GM12878 (cell line): ENCODE data around the gene TCHP. TPM values are rescaled to one million over a fixed set of nuclear protein-coding genes. Genes with fewer than 3 reads are reported as not detected.

ENCODE experiments used
- ATAC-seq: fragments of 200-7000 bp; cut with Tn5 transposase; 3 replicates; pipeline ENCODE4 v1.9.1; 2020; ENCODE audit warnings: mild to moderate bottlenecking, moderate library complexity
- BruUV-seq: library from RNA; stranded (reverse); fragments of 400-500 nt; replicated peaks from 2 replicates; lab custom pipeline; 2021; lab: Mats Ljungman, UMichigan
- CTCF ChIA-PET: fragments of 300-600 bp; sonication (Branson Sonifier 250); formaldehyde crosslinking; extraction: SDS; loops from one replicate; lab custom pipeline; 2021; ENCODE audit warnings: inconsistent platforms; lab: Yijun Ruan, JAX
- POLR2A ChIA-PET: fragments of 350-600 bp; formaldehyde crosslinking; extraction: SDS; loops from one replicate; lab custom pipeline; 2021; ENCODE audit warnings: inconsistent platforms; lab: Charles Lee
- RAD21 ChIA-PET: fragments of 300-600 bp; sonication (Branson Sonifier 250); formaldehyde crosslinking; loops from one replicate; lab custom pipeline; 2023; ENCODE audit warnings: antibody characterized with exemption; ENCODE audit not compliant: unreplicated experiment; lab: Charles Lee
- SMC1A ChIA-PET: fragments of 300-600 bp; sonication (Branson Sonifier 250); formaldehyde crosslinking; loops from one replicate; lab custom pipeline; 2023; ENCODE audit not compliant: unreplicated experiment, uncharacterized antibody; lab: Charles Lee
- DNase-seq: peaks from one replicate; pipeline ENCODE4 v3.0.0-alpha.2; 2011; ENCODE audit warnings: low read depth, low spot score
- FAIRE-seq: peaks from 3 replicates; lab custom pipeline; 2011; peaks lifted over from hg19 to GRCh38; lab: Jason Lieb, UNC
- H2AFZ ChIP-seq: 2 replicates; pipeline ENCODE4 v1.6.0; 2011; ENCODE audit warnings: low read depth, low read length, control low read depth; ENCODE audit not compliant: control insufficient read depth
- H3K27ac ChIP-seq: 2 replicates; pipeline ENCODE4 v1.5.1; 2011; ENCODE audit warnings: control low read depth; ENCODE audit not compliant: control insufficient read depth, insufficient read depth
- H3K27me3 ChIP-seq, 2 experiments: replicated peaks in 1 of 2; 2 replicates each; pipeline versions ENCODE4 v1.6.0 to v1.6.1; 2011; ENCODE audit warnings: low read length in 1 of 2; ENCODE audit not compliant: control insufficient read depth in 2 of 2, insufficient read depth in 2 of 2
- H3K36me3 ChIP-seq, 2 experiments: 2 replicates each; pipeline ENCODE4 v1.5.1; 2011; ENCODE audit warnings: low read length in 1 of 2; ENCODE audit not compliant: control insufficient read depth in 2 of 2, insufficient read depth in 2 of 2
- H3K4me1 ChIP-seq: 2 replicates; pipeline ENCODE4 v1.6.1; 2011; ENCODE audit warnings: mild to moderate bottlenecking, low read length, moderate library complexity, mixed read lengths; ENCODE audit not compliant: control insufficient read depth, insufficient read depth
- H3K4me2 ChIP-seq: 2 replicates; pipeline ENCODE4 v1.6.0; 2011; ENCODE audit warnings: control low read depth; ENCODE audit not compliant: control insufficient read depth, insufficient read depth
- H3K4me3 ChIP-seq: fragments of 200-600 bp; sonication (generic); 2 replicates; pipeline ENCODE4 v1.5.1; 2016
- H3K79me2 ChIP-seq: 2 replicates; pipeline ENCODE4 v1.6.0; 2011; ENCODE audit warnings: low read length; ENCODE audit not compliant: control insufficient read depth, insufficient read depth
- H3K9ac ChIP-seq: 2 replicates; pipeline ENCODE4 v1.8.0; 2011; ENCODE audit warnings: low read length, control low read depth, mixed read lengths; ENCODE audit not compliant: control insufficient read depth, insufficient read depth
- H3K9me3 ChIP-seq: replicated peaks from 3 replicates; pipeline ENCODE4 v1.5.1; 2011; ENCODE audit warnings: mild to moderate bottlenecking, low read length; ENCODE audit not compliant: control insufficient read depth, insufficient read depth
- H4K20me1 ChIP-seq: 2 replicates; pipeline ENCODE4 v1.6.0; 2011; ENCODE audit not compliant: control insufficient read depth, insufficient read depth
- ETV6 ChIP-seq, 2 experiments: fragments of 450-650 bp in 1 of 2; IDR thresholded peaks in 1 of 2; conservative IDR thresholded peaks in 1 of 2; 2 replicates each; pipeline ENCODE4 v1.6.1; 2014; ENCODE audit warnings: antibody characterized with exemption in 1 of 2, borderline replicate concordance in 1 of 2, low read depth in 1 of 2, mild to moderate bottlenecking in 1 of 2, moderate library complexity in 1 of 2
- NKRF ChIP-seq: fragments of 450-650 bp; conservative IDR thresholded peaks from 2 replicates; pipeline ENCODE4 v1.6.1; 2017; ENCODE audit warnings: mild to moderate bottlenecking, moderate library complexity
- RFX5 ChIP-seq: IDR thresholded peaks from 2 replicates; pipeline ENCODE4 v1.6.1; 2011; ENCODE audit warnings: low read depth, low read length, improper control_type of control experiment
- SPI1 ChIP-seq: IDR thresholded peaks from 2 replicates; pipeline ENCODE4 v1.6.1; 2011; ENCODE audit warnings: low read depth, mild to moderate bottlenecking, low read length, moderate library complexity, borderline replicate concordance; ENCODE audit not compliant: insufficient read depth
- WRNIP1 ChIP-seq: IDR thresholded peaks from 2 replicates; pipeline ENCODE4 v1.6.1; 2011; ENCODE audit warnings: low read depth, low read length, improper control_type of control experiment, borderline replicate concordance
- ZSCAN29 ChIP-seq: fragments of 450-650 bp; IDR thresholded peaks from 2 replicates; pipeline ENCODE4 v1.6.1; 2017; ENCODE audit warnings: mild to moderate bottlenecking, moderate library complexity
- WGBS: methylation state at CpG from one replicate; pipeline ENCODE4 v1.1.6; 2016; ENCODE audit warnings: low lambda C conversion rate; ENCODE audit not compliant: insufficient replicate concordance, insufficient coverage; ENCODE audit errors: missing lambda C conversion rate; 5-methylcytosine and 5-hydroxymethylcytosine counted together
- in situ Hi-C: fragments of 300-500 bp; cut with MboI; formaldehyde crosslinking; loops from 9 replicates; pipeline ENCODE4 v1.14.3; 2018; ENCODE audit warnings: mixed read lengths
- intact Hi-C: fragments of 100-400 bp; cut with micrococcal nuclease; formaldehyde crosslinking; loops from one replicate; pipeline ENCODE4 v1.14.2; 2022; ENCODE audit not compliant: unreplicated experiment
- polyA plus RNA-seq, 11 experiments: library from polyadenylated mRNA; depleted of rRNA in 4 of 11; unstranded in 6 of 11; stranded (reverse) in 5 of 11; fragments of >200 nt; fragmentation: Nextera tagmentation in 4 of 11; fragmentation: Illumina TruSeq in 1 of 11; extraction: Ambion mirVana in 4 of 11; extraction: Trizol in 1 of 11; gene quantifications; 1 replicate in 1 of 11; 2 replicates in 10 of 11; pipeline versions ENCODE4 v1.2.1 to v1.2.3, GENCODE V29; 2011 to 2016; ENCODE audit warnings: inconsistent platforms in 2 of 11, missing spikeins in 2 of 11, low read depth in 1 of 11
- total RNA-seq, 4 experiments: library from RNA; depleted of rRNA in 3 of 4; stranded (reverse); fragments of >200 nt in 3 of 4; fragmentation: Illumina TruSeq in 1 of 4; extraction: Trizol in 1 of 4; gene quantifications; 2 replicates each; pipeline versions ENCODE4 v1.2.1 to v1.2.3, GENCODE V29; 2013 to 2021

Gene TCHP
- total and polyA plus RNA-seq, 10 of the 15 experiments (the other 5 are each of a cell fraction or from before 2014, with no cell fraction given): 4.8 to 18.6 (median 15.0) TPM

- no peaks in the 10 kb centered on the region for H4K20me1 ChIP-seq
- H3K79me2 ChIP-seq: no peaks in the 10 kb centered on the region
- no peak for DNase-seq
- H2AFZ ChIP-seq: no peak overlapping the region
- peak; percentile 31 for FAIRE-seq
- ChIA-PET SMC1A (interaction anchor here (0.6 to 1.2 kb wide), 4 partner anchors 9 to 714 kb away, joined by 3 to 5 read pairs (median 4); no protein-coding TSS in a partner anchor), POLR2A (interaction anchor here (0.7 kb wide), 1 partner anchor 8 kb away, joined by 4 read pairs; no protein-coding TSS in a partner anchor), CTCF (interaction anchor here (1.1 to 2.6 kb wide), 2 partner anchors 14 to 15 kb away, joined by 3 to 7 read pairs; no protein-coding TSS in a partner anchor), RAD21 (no interaction called here)
- in situ Hi-C loops (no loop called here), intact Hi-C loops (no loop called here)
- 57% methylated on average over 9 of the region's 9 CpGs for WGBS
- peaks cover 12% of the 10 kb centered on the region for H3K4me1 ChIP-seq
- H3K27ac ChIP-seq: no peak overlapping the region
- H3K4me2 ChIP-seq: no peak overlapping the region
- H3K36me3 ChIP-seq: no peaks in the 10 kb centered on the region
- BruUV-seq: no TSS peak
- no peaks in the 10 kb centered on the region for H3K9me3 ChIP-seq
- TF ChIP-seq RFX5: no peak
- TF ChIP-seq ETV6 (conservative IDR thresholded peaks at IDR 0.05 in 1 of 2, IDR thresholded peaks at IDR 0.05 in 1 of 2; ENCODE audit: borderline replicate concordance in 1 of 2, low read depth in 1 of 2): no peak
- TF ChIP-seq NKRF: no peak
- TF ChIP-seq SPI1: 0 out of 2 replicates have a peak, but pooled peaks have one; percentile 19
- TF ChIP-seq WRNIP1: no peak
- no peak for TF ChIP-seq ZSCAN29
- H3K9ac ChIP-seq: no peak overlapping the region
- no peaks in the 10 kb centered on the region for H3K27me3 ChIP-seq
- H3K4me3 ChIP-seq: no peak overlapping the region
- peak; percentile 21; the same call in 1 of the 3 replicates for ATAC-seq
Observed at GRCh38 chr12:109868182-109869051, 31.7 kb upstream of the TCHP start.
